Thyroid gland (tissue), 4 donors: Measurements from ENCODE around the gene ZKSCAN5.

ENCODE experiments used
- CTCF ChIP-seq, 6 experiments: fragments of 200-600 bp in 3 of 6; fragments of 450-650 bp in 3 of 6; sonication (generic) in 3 of 6; IDR thresholded peaks; one replicate each; pipeline ENCODE4 v1.5.1; 2016 to 2019; ENCODE audit warnings: antibody characterized with exemption in 6 of 6, mild to moderate bottlenecking in 2 of 6, inconsistent platforms in 1 of 6, moderate library complexity in 1 of 6
- POLR2A ChIP-seq, 2 donors: fragments of 450-650 bp; IDR thresholded peaks; one replicate each; pipeline ENCODE4 v1.6.1; 2017; ENCODE audit warnings: antibody characterized with exemption in 2 of 2, mild to moderate bottlenecking in 2 of 2, moderate library complexity in 1 of 2

- TF ChIP-seq CTCF (IDR thresholded peaks at IDR 0.05) (no peak), POLR2A (IDR thresholded peaks at IDR 0.05) (no peak)
Measured at GRCh38 chr7:99457650-99458493, 46.6 kb upstream of the ZKSCAN5 start.
